NCI-H1092 treated with DMSO at 0.1 percent for 48 hours (cell line): ENCODE data around the gene ZNF823.
"Not testable (repeated sequence)": the region's sequence is repeated elsewhere in the genome, so short reads cannot be mapped to it uniquely, and the experiment has no call there.

Experiments
- DNase-seq: peaks from one replicate; lab custom pipeline; 2025; lab: John Stamatoyannopoulos, UW

The ZNF823 gene

DNA sequence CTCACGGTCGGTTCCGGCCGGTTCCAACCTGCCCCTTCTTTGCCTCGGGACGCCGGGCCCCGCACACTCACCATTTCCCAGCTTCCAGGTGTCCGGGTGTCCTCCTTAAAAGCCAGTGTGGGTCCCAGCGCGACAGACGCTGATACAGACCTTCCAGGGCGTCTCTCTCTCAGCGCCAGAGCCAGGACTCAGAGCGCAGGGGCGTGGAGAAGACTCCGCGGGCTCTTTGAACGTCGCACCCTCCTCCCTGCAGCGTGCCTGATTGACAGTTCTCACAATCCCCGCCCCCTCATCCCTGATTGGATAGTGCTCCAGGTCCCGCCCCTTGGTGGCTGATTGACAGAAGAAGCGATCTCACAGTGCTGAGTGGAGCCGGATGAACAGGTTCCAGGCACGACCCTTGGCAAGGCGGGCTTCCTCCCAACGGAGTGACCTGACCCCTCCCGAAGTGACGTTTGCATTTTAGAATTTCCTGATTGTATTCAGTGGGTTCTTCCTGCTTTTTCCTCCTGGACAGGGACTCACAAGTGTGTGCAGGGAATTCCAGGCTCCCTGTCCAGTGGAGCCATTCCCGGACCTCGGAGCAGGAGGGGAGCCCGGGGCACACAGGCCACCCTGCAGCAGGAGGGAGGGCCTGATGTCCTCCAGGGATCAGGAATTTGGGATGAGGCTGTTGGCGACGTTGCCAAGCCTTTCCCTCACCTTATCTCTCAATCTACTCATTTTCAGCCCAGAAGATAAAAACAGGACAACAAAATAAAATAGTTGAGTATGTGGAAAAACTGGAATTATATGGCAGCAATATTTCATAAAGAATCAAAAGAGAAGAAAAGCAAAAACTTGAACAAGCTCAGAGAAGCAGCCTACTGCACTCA, at the start of gene ZNF823:
ZNF823 (minus strand) TSS at position 201 of the 875 bp plus-strand sequence; CDS start at position 74, 127 bp downstream.
- peak; percentile 98 for DNase-seq

DNA sequence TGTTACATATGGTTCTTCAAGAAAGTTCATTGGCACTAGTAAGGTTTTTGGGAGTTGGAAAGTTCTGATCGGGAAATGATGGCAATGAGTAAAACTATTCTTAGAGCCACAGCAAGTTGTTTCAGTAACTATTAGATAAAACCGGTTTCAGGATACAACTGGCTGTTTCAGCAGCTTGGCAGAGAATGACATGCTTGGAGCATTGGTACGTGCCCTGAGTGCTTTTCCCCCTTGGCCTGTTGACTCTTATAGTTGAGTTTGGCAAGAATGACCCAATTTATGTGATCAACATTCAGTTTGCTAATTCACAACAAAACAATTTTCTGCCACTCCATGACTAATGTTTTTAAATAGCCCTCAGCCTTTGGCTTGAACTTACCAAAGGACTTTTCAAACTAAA, 48.8 kb upstream of the ZNF823 start:
- DNase-seq = no peak

DNA sequence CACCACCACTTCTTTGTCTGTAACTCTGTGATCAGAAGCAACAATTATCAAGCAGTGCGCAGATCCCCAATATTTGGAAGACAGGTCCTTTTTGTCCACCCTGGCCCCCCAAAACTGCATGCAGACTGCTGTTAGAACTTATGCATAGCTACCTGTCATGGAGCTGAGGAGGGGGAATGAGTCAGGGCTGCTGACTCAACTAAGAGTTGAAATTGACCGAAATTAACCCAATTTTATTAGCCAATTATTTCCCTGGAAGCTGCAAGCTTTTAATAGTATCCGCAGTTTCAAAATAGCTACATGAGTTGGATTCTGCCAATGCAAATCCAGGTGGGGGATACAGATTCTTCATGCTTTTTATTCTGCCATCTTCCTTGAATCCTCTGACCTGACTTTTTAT, 45.6 kb upstream of the ZNF823 start:
- DNase-seq = no peak

DNA sequence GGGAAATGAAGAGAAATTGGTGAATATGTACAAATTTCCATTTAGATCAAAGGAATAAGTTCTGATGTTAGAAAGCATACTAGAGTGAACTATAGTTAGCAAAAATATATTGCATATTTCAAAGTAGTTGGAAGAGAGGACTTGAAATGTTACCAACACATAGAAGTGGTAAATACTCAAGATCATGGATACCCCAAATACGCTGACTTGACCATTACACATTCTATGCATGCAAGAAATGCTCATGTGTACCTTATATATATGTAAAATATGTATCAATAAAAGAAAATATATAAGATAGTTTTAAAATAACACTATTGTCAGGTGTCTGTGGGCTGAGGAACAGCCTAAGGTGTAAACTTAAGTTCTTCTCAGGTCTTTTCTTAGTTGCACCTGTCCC, 45.0 kb upstream of the ZNF823 start:
- no peak for DNase-seq

DNA sequence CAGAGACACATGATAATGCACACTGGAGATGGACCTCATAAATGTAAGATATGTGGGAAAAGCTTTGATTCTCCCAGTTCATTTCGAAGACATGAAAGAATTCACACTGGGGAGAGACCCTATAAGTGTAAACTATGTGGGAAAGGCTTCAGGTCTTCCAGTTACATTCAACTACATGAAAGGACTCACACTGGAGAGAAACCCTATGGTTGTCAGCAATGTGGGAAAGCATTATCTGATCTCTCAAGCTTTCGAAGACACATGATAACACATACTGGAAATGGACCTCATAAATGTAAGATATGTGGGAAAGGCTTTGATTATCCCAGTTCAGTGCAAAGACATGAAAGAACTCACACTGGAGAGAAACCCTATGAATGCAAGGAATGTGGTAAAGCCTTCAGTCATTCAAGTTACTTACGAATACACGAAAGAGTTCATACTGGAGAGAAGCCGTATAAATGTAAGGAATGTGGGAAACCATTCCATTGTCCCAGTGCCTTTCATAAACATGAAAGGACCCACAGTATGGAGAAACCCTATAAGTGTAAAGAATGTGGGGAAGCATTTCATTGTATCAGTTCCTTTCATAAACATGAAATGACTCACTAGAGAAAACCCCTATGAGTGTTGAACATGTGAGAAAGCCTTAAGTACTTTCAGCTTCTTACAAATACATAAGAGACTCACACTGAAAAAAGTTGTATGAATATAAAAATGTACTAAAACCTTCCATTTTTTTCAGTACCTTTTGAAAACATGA, 42.7 kb upstream of the ZNF823 start:
- no peak for DNase-seq

DNA sequence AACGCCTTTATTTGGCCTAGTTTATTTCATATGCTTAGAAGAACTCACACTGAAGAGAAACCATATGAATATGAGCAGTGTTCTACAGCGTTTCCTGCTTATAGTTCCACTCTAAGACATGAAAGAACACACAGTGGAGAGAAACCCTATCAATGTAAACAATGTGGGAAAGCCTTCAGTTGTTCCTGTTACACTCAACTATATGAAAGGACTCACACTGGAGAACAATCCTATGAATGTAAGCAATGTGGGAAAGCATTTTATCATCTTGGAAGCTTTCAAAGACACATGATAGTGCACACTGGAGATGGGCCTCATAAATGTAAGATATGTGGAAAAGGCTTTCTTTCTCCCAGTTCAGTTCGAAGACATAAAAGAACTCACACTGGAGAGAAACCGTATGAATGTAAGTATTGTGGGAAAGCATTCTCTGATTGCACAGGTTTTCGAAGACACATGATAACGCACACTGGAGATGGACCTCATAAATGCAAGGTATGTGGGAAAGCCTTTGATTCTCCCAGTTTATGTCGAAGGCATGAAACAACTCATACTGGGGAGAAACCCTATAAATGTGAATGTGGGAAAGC, 41.8 kb upstream of the ZNF823 start:
- no peak for DNase-seq

DNA sequence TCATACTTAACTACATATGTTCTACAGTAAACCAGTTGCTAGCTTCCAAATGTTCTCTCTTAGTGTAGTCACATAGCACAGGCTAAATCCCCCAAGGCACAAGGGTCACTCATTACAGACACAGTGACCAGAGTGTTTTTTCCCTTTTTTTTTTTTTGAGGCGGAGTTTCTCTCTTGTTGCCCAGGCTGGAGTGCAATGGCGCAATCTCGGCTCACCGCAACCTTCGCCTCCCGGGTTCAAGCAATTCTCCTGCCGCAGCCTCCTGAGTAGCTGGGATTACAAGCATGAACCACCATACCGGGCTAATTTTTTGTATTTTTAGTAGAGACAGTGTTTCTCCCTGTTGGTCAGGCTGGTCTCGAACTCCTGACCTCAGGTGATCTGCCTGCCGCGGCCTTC, 37.9 kb upstream of the ZNF823 start:
- DNase-seq = not testable (repeated sequence)

DNA sequence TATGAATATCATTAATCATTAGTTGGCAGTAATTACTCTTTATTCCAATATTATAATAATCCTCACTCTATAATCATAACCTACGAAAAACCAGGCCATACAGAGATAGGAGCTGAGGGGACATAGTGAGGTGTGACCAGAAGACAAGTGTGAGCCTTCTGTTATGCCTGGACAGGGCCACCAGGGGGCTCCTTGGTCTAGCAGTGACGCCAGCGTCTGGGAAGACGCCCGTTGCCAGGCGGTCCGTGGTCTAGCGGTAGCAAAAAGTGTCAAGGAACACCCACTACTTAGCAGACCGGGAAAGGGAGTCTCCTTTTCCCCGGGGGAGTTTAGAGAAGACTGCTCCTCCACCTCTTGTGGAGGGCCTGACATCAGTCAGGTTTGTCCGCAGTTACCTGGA, 32.8 kb upstream of the ZNF823 start:
- not testable (repeated sequence) for DNase-seq

DNA sequence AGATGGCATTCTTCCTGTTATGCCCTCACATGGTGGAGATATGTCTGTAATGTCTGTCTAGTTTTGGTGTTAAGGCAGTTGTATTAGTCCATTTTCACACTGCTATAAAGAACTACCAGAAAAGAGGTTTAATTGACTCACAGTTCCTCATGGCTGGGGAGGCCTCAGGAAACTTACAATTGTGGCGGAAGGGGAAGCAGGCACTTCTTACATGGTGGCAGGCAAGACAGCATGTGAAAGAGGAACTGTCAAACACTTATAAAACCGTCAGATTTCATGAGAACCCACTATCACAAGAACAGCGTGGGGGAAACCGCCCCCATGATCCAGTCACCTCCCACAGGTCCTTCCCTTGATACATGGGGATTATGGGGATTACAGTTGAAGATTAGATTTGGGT, 31.2 kb upstream of the ZNF823 start:
- DNase-seq = no peak

DNA sequence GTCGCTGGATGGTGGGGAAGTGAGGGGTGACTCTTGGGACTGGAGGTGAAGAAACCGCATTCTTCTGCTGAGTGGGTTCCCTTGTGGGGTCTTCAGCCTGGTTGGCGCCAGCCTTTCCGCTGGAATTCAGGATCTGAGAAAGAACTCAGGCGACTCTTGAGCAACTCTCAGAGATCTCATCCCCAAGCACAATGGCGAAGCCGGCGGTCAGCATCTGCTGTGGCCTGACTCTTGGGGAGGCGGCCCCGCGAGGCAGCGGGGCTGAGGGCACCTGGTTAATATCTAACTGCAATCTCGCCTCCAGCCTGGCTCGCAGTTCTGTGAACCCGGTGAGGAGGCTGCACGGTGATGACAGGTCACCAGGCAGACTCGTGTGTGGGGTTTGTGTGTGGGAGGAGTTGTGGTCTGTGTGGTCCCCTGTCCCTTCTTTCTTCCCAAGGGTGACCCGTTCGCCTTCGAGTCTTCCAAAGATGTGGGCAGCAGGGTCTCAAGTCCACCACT, 28.9 kb upstream of the ZNF823 start:
- no peak for DNase-seq

DNA sequence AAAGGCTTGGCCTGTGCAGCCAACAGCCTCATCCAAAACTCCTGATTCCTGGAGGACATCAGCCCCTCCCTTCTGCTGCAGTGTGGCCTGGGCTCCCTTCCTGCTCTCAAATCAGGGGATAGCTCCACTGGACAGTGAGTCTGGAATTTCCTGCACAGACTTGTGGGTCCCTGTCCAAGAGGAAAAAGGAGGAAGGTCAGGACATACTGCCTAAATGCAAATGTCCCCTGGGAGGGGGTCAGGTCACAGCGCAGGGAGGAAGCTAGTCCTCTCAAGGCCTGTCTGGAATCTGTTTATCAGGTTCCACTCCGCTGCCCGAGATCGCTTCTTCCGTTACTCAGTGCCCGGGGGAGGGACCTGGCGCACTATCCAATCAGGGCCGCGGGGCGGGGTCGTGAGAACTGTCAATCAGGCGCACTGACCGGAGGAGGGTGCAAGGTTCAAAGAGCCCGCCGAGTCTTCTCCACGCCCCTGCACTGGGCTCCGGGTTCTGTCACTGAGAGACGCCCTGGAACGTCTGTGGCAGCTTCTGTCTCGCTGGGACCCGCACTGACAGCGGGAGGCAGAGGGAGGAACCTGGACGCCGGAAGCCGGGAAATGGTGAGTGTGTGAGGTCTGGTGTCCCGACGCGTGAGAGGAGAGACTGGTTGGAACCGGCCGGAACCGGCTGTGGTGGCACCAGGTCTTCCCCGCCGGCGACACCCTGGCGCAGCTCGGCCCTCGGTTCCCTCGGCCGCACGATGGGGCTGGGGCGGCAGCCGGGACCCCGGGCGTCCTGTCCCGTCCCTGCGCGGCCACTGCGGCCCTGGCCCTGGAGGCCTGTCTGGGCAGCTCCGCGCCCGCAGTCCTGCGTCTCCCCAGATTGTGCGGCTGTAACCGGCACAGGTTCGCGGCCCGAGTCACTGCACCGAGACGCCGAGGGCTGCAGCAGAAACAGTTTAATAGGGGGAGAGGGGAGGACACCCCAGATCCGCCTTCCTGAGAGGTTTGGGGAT, 28.1 kb upstream of the ZNF823 start, which contains the start of gene ZNF441:
ZNF441 (plus strand) TSS at position 404 of the 995 bp plus-strand sequence; CDS start at position 598, 194 bp downstream.
- DNase-seq = peak; percentile 91

DNA sequence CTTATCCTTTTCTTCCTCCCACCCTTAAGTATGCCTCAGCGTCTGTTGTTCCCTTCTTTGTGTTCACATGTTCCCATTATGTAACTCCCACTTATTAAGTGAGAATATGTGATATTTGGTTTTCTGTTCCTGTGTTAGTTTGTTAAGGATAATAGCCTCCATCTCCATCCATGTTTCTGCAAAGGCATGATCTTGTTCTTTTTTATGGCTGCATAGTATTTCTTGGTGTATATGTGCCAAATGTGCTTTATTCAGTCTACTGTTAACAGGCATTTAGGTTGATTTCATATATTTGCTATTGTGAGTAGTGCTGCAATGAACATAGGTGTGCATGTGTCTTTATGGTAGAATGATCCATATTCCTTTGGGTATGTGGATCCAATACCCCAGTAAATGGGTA, 24.9 kb upstream of the ZNF823 start:
- no peak for DNase-seq

DNA sequence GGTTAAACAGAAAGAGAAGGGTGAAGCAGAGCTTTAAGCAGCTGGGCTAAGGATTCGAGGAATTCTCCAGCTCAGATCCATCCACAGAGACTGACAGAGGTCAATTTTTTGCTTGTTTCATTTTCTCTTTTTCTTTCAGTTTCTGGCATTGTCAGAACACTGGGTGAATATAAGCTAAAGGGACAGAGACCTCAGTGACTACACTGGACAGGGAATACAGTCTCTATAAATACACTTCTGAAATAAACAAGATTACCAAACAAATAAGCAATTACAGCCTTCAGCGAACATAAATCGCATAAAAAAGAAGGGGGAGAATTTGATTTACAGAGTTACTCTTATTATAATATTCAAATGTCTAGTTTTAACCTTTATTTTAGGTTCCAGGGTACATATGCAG, 24.4 kb upstream of the ZNF823 start:
- DNase-seq = no peak

DNA sequence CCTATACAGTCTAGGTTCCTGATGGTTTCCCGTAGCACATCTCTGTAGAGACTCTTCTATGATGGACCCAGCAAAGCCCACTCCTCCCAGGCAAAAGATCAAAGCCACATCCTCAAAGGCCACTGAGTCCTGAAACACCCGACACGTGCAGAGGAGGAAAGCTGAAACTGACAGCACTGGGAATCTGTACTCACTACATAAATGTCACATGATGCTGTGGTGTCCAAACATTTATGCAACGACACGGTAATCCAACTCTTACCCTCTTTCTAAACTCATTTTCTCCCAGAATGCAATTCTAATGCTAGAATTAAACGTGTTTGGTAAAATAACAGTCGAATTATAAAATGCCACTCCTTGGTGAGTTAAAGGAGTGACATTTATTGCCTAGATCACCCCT, 21.1 kb upstream of the ZNF823 start:
- no peak for DNase-seq

DNA sequence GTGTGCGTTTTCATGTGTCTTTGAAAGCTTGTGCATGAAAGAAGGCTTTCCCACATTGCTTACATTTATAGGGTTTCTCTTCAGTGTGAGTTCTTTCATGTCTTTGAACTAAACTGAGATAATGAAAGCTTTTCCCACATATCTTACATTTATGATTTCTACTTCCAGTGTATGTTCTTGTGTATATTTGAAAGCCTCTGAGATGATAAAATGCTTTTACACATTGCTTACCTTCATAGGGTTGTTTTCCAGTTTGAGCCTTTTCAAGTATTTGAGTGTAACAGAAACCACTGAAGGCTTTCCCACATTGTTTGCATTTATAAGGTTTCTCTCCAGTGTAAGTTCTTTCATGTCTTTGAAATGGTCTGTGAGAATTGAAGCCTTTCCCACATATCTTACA, 18.2 kb upstream of the ZNF823 start:
- DNase-seq = no peak

DNA sequence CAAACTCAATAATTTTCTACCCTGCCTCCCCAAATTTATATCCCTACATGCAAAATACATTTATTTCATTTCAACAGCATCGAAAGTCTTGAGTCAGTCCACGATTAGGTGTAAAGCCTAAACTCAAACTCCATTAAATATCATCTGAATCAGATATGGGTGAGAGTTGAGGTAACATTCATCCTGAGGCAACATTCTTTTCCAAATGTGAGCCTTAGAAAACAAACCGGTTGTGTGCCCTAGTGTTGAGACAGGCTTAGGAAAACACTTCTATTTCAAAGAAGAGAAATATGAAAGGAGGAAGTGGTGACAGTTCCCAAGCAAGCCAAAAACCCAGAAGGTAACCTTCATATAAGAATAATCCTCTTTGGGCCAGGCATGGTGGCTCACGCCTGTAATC, 15.9 kb upstream of the ZNF823 start:
- DNase-seq = no peak

DNA sequence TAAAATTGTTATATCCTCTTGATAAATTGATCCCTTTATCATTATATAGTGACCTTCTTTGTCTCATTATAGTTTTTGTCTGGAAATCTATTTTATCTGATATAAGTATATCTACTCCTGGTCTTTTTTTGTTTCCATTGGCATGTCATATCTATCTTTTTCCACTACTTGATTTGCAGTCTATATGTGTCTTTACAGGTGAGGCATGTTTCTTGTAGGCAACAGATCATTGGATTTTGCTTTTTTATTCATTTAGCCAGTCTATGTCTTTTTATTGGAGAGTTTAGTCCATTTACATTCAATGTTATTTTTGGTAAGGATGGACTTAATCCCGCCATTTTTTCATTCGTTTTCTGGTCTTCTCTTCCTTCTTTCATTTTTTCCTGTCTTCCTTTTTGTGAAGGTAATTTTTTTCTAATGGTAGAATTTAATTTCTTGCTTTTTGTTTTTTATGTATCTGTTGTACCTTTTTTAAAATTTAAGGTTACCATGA, 13.5 kb upstream of the ZNF823 start:
- DNase-seq = no peak

DNA sequence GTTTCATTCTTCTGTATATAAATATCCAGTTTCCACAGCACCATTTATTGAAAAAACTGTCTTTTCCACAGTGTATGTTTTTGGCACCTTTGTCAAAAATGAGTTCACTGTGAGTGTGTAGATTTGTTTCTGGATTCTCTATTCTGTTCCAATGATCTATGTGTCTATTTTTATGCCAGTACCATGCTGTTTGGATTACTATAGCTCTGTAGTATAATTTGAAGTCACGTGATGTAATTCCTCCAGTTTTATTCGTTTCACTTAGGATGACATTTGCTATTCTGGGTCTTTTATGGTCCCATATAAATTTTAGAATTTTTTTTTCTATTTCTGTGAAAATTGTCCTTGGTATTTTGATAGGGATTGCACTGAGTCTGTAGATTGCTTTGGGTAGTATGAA, 11.0 kb upstream of the ZNF823 start:
- no peak for DNase-seq

DNA sequence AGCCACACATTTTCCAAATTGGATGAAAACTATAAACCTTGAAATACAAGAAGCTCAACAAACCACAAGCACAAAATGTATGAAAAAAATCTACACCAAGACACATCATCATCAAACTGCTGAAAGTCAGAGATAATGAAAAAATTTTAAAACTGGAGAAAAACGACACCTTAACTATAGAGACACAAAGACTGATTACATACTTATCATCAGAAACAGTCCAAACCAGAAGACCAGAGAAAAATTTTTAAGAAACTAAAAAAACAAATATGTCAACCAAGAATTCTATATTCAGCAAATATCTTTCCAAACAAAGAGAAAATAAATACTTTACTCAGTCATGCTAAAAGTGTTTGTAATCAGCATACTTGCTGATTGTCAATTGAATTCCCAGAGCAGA, 8.5 kb upstream of the ZNF823 start:
- no peak for DNase-seq

DNA sequence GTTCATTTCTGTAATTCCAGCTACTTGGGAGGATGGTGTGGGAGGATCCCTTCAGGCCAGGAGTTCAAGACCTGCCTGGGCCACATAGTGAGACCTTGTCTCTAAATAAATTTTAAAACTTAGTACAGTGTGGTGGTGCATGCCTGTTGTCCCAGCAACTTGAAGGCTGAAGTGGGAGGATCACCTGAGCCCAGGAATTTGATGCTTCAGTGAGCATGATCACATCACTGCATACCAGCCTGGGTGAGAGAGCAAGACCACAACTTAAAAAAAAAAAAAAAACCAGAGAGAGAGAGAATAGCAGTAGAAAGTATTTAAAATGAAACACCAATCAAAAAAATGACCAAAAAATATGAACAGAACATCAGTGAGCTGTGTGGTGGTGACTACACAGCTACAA, 7.1 kb upstream of the ZNF823 start:
- no peak for DNase-seq
